ENCODE data around the gene TET3. TPM values are rescaled to one million over a fixed set of nuclear protein-coding genes. Genes with fewer than 3 reads are reported as not detected.

TET3 gene
- total RNA-seq, 6 experiments from 2014 or later: 3.7 to 6.8 (median 5.1) TPM

DNA sequence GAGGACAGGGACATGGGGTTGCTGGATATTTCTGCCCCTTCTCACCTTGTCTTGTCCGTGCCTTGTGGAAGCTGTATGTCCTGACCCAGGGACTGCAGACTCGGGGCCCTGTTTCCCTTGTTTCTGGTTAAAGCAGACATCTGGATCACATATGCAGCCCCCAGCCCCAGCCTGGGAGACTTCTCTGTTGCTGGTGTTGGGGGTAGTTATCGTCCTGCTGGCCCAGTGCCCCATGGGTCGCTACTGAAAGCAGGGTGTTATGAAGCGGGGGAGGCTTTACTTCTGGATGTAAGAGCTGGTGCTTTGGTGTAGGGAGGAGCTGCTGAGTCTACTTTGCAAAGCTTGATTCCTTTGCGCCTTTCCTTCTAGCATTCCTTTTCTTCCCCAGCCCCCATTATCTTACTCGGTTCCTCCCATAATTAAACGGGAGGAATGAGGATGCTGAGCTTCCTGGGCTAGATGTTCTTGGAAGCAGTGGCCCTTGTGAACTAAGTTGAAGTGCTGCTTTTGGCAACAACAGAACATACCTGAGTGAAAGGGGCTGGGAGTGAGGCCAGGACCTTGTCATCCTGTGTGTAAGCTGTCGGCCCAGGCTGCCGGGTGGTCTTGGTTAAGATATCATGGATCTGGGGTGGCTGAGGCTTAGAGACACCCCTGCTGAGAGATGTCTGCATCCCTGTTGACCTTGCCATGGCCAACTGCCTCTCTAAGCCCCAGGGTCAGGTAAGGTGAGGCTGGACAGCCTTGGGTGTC, 3.4 kb downstream of the TET3 start:
- H3K36me3 ChIP-seq: no peaks in the 10 kb centered on the region
- H3K27ac ChIP-seq: no peak overlapping the region
- DNase-seq (no peak), ATAC-seq (no peak)
- WGBS (ENCODE audit: insufficient coverage, low coverage, low lambda C conversion rate, missing lambda C conversion rate): 82% methylated on average over 6 of the region's 10 CpGs
- intact Hi-C loops (cut with DNase I): no loop called here
- peaks cover 0 to 30% (median 9%) of the 10 kb centered on the region in 4 donors for H3K4me1 ChIP-seq
- H3K9me3 ChIP-seq: no peaks in the 10 kb centered on the region
- H3K4me3 ChIP-seq: peak overlapping the region in 2 of 3 donors; percentile 4 to 27
- H3K27me3 ChIP-seq: no peaks in the 10 kb centered on the region
- TF ChIP-seq POLR2A (IDR thresholded peaks at IDR 0.05): no peak
- TF ChIP-seq, protein P1, sequence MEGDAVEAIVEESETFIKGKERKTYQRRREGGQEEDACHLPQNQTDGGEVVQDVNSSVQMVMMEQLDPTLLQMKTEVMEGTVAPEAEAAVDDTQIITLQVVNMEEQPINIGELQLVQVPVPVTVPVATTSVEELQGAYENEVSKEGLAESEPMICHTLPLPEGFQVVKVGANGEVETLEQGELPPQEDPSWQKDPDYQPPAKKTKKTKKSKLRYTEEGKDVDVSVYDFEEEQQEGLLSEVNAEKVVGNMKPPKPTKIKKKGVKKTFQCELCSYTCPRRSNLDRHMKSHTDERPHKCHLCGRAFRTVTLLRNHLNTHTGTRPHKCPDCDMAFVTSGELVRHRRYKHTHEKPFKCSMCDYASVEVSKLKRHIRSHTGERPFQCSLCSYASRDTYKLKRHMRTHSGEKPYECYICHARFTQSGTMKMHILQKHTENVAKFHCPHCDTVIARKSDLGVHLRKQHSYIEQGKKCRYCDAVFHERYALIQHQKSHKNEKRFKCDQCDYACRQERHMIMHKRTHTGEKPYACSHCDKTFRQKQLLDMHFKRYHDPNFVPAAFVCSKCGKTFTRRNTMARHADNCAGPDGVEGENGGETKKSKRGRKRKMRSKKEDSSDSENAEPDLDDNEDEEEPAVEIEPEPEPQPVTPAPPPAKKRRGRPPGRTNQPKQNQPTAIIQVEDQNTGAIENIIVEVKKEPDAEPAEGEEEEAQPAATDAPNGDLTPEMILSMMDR (IDR thresholded peaks at IDR 0.05): no peak

DNA sequence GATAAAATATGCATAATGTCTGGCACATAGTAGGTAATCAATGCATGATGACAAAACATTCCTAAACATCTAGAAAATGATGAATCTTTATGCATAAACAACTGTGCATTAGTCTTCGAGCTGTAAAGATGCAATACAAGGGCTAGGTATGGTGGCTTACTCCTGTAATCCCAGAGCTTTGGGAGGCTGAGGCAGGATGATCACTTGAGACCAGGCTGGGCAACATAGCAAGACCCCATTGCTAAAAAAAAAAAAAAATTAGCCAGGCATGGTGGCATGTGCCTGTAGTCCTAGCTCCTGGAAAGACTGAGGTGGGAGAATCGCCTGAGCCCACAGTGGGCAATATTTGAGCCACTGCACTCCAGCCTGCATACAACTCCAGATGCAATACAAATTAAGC, 5.3 kb downstream of the TET3 start:
- peaks cover 0 to 25% (median 5%) of the 10 kb centered on the region in 4 donors for H3K4me1 ChIP-seq
- intact Hi-C loops (cut with DNase I): no loop called here
- DNase-seq: no peak

DNA sequence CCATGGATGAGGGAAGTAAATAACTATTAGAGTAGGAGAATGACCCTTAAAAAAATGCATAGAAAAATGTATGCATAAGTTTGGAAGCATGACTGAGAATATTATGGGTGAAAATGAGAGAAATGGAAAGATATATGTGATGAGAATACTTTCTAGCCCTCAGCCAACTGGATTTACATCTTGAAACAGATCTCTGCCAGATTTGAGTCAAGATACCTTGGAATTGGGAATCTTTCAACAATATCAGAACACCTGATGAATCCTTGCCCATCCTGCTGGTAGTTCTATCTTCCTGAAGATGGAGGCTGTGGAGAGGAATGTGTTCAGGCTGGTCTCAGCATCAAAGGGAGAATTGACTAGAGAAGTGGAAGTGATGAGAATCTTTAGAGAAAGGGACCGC, 5.8 kb downstream of the TET3 start:
- ATAC-seq: no peak
- TF ChIP-seq, protein P1 (IDR thresholded peaks at IDR 0.05): no peak
- TF ChIP-seq POLR2A (IDR thresholded peaks at IDR 0.05): no peak
- H3K27ac ChIP-seq: no peak overlapping the region
- no peaks in the 10 kb centered on the region for H3K36me3 ChIP-seq
- intact Hi-C loops (cut with DNase I): no loop called here
- H3K27me3 ChIP-seq: no peaks in the 10 kb centered on the region
- WGBS (ENCODE audit: insufficient coverage, low coverage, low lambda C conversion rate, missing lambda C conversion rate): no CpG with 5 or more reads among the region's 1 CpG
- H3K4me1 ChIP-seq: peaks cover 0 to 25% (median 5%) of the 10 kb centered on the region in 4 donors
- H3K4me3 ChIP-seq: no peak overlapping the region
- no peak for DNase-seq
- H3K9me3 ChIP-seq: no peaks in the 10 kb centered on the region

More for the DNA sequence above, 5.3 kb downstream of the TET3 start:
- Histone ChIP-seq H3K4me3 (no peak overlapping the region), H3K9me3 (no peaks in the 10 kb centered on the region), H3K36me3 (no peaks in the 10 kb centered on the region), H3K27me3 (no peaks in the 10 kb centered on the region), H3K27ac (no peak overlapping the region)
- WGBS (ENCODE audit: insufficient coverage, low coverage, low lambda C conversion rate, missing lambda C conversion rate): 100% methylated on average over 2 of the region's 2 CpGs
- no peak for ATAC-seq
- TF ChIP-seq, protein P1 (IDR thresholded peaks at IDR 0.05): no peak
- no peak for TF ChIP-seq POLR2A (IDR thresholded peaks at IDR 0.05)

DNA sequence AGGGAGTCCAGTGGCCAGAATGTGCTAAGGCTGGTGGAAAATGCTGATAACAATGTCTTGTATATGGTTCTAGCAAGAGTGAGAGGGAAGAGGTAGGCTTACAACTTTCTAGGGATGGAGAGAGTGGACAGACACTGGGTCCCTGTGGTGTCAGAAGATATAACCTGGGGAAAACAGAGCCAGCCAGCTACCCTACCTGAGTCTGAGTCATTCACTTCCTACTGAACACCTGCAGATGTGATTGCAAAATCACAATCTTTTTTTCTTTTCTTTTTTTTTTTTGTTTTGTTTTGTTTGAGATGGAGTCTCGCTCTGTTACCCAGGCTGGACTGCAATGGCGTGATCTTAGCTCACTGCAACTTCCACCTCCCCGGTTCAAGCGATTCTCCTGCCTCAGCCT, 7.3 kb downstream of the TET3 start:
- 100% methylated on average over 4 of the region's 4 CpGs for WGBS (ENCODE audit: insufficient coverage, low coverage, low lambda C conversion rate, missing lambda C conversion rate)
- no peaks in the 10 kb centered on the region for H3K27me3 ChIP-seq
- no peak for DNase-seq
- no peak overlapping the region for H3K27ac ChIP-seq
- TF ChIP-seq, protein P1 (IDR thresholded peaks at IDR 0.05): no peak
- TF ChIP-seq POLR2A (IDR thresholded peaks at IDR 0.05): no peak
- H3K36me3 ChIP-seq: no peaks in the 10 kb centered on the region
- ATAC-seq: no peak
- H3K4me1 ChIP-seq: peaks cover 0 to 16% (median 0%) of the 10 kb centered on the region in 4 donors
- intact Hi-C loops (cut with DNase I): no loop called here
- no peak overlapping the region for H3K4me3 ChIP-seq
- H3K9me3 ChIP-seq: no peaks in the 10 kb centered on the region
